H9 (cell line): ENCODE measurements around the gene SEC62. TPM values are rescaled to one million over a fixed set of nuclear protein-coding genes. Genes with fewer than 3 reads are reported as not detected.

ENCODE experiments used
- DNase-seq: peaks from one replicate; pipeline ENCODE4 v3.0.0-alpha.2; 2017
- H2AFZ ChIP-seq: one replicate; pipeline ENCODE4 v1.6.1; 2013; ENCODE audit warnings: mild to moderate bottlenecking, low read length, control low read depth, moderate library complexity
- H2AK5ac ChIP-seq: 2 replicates; pipeline ENCODE4 v1.6.1; 2013; ENCODE audit warnings: low read length, control low read depth, mixed read lengths; ENCODE audit not compliant: insufficient read length
- H2BK120ac ChIP-seq: one replicate; pipeline ENCODE4 v1.6.1; 2013; ENCODE audit warnings: low read depth, mild to moderate bottlenecking, low read length, control low read depth, inconsistent platforms; ENCODE audit not compliant: poor library complexity, severe bottlenecking
- H2BK12ac ChIP-seq: 2 replicates; pipeline ENCODE4 v1.6.1; 2013; ENCODE audit warnings: low read length, control low read depth, mixed read lengths, low read depth; ENCODE audit not compliant: insufficient read length
- H2BK15ac ChIP-seq: 2 replicates; pipeline ENCODE4 v1.6.1; 2013; ENCODE audit warnings: low read depth, low read length, control low read depth
- H2BK20ac ChIP-seq: one replicate; pipeline ENCODE4 v1.6.1; 2013; ENCODE audit warnings: low read depth, mild to moderate bottlenecking, low read length, control low read depth, inconsistent platforms; ENCODE audit not compliant: poor library complexity, severe bottlenecking
- H2BK5ac ChIP-seq: 2 replicates; pipeline ENCODE4 v1.6.1; 2013; ENCODE audit warnings: low read length, control low read depth, mixed read lengths; ENCODE audit not compliant: insufficient read length
- H3K14ac ChIP-seq: 2 replicates; pipeline ENCODE4 v1.6.1; 2013; ENCODE audit warnings: low read length, control low read depth; ENCODE audit not compliant: insufficient read depth
- H3K18ac ChIP-seq: 2 replicates; pipeline ENCODE4 v1.6.1; 2013; ENCODE audit warnings: low read depth, mild to moderate bottlenecking, mixed read lengths, low read length, control low read depth; ENCODE audit not compliant: insufficient read length
- H3K23ac ChIP-seq: 2 replicates; pipeline ENCODE4 v1.6.1; 2013; ENCODE audit warnings: low read length, control low read depth, mixed read lengths, low read depth; ENCODE audit not compliant: insufficient read length
- H3K23me2 ChIP-seq: 2 replicates; pipeline ENCODE4 v1.6.1; 2013; ENCODE audit warnings: low read depth, mild to moderate bottlenecking, mixed read lengths, low read length, control low read depth; ENCODE audit not compliant: insufficient read length, poor library complexity, severe bottlenecking
- H3K27ac ChIP-seq: 2 replicates; pipeline ENCODE4 v1.5.1; 2013; ENCODE audit warnings: low read length, control low read depth, mixed read lengths, low read depth; ENCODE audit not compliant: insufficient read length
- H3K27me3 ChIP-seq: 2 replicates; pipeline ENCODE4 v1.6.1; 2013; ENCODE audit warnings: low read length, control low read depth, inconsistent platforms; ENCODE audit not compliant: insufficient read depth
- H3K4ac ChIP-seq: 2 replicates; pipeline ENCODE4 v1.6.1; 2013; ENCODE audit warnings: low read depth, mild to moderate bottlenecking, control low read depth, inconsistent platforms, low read length, moderate library complexity
- H3K4me1 ChIP-seq: 2 replicates; pipeline ENCODE4 v1.6.1; 2013; ENCODE audit warnings: low read length, control low read depth, inconsistent platforms; ENCODE audit not compliant: insufficient read depth
- H3K4me2 ChIP-seq: 2 replicates; pipeline ENCODE4 v1.6.1; 2013; ENCODE audit warnings: low read length, control low read depth, mixed read lengths; ENCODE audit not compliant: insufficient read length, insufficient read depth
- H3K56ac ChIP-seq: 2 replicates; pipeline ENCODE4 v1.6.1; 2013; ENCODE audit warnings: low read depth, mild to moderate bottlenecking, mixed read lengths, low read length, control low read depth; ENCODE audit not compliant: insufficient read length
- H3K79me1 ChIP-seq: 2 replicates; pipeline ENCODE4 v1.6.1; 2013; ENCODE audit warnings: low read depth, mild to moderate bottlenecking, moderate library complexity, low read length, control low read depth, inconsistent platforms; ENCODE audit not compliant: insufficient read depth, poor library complexity, severe bottlenecking
- H3K79me2 ChIP-seq: 2 replicates; pipeline ENCODE4 v1.6.1; 2013; ENCODE audit warnings: low read length, control low read depth, inconsistent platforms; ENCODE audit not compliant: insufficient read depth
- H3K9ac ChIP-seq: 2 replicates; pipeline ENCODE4 v1.6.1; 2013; ENCODE audit warnings: low read length, control low read depth, mixed read lengths; ENCODE audit not compliant: insufficient read length; ENCODE audit errors: extremely low read depth
- H3K9me3 ChIP-seq: one replicate; pipeline ENCODE4 v1.6.1; 2013; ENCODE audit warnings: low read depth, low read length, inconsistent platforms; ENCODE audit not compliant: control insufficient read depth
- H3T11ph ChIP-seq: one replicate; pipeline ENCODE4 v1.6.1; 2013; ENCODE audit warnings: mild to moderate bottlenecking, low read length, control low read depth, inconsistent platforms
- H4K20me1 ChIP-seq: one replicate; pipeline ENCODE4 v1.6.1; 2013; ENCODE audit not compliant: control insufficient read depth, insufficient read length, insufficient read depth
- H4K5ac ChIP-seq: 2 replicates; pipeline ENCODE4 v1.6.1; 2013; ENCODE audit warnings: low read depth, mild to moderate bottlenecking, mixed read lengths, low read length, control low read depth; ENCODE audit not compliant: insufficient read length
- H4K8ac ChIP-seq: replicated peaks from 2 replicates; pipeline ENCODE4 v1.6.1; 2013; ENCODE audit warnings: low read length, control low read depth, mixed read lengths, low read depth; ENCODE audit not compliant: insufficient read length
- H4K91ac ChIP-seq: 2 replicates; pipeline ENCODE4 v1.6.1; 2013; ENCODE audit warnings: low read depth, mild to moderate bottlenecking, moderate library complexity, mixed read lengths, low read length, control low read depth; ENCODE audit not compliant: insufficient read length
- H3K27ac Mint-ChIP-seq, 3 experiments: 2 replicates in 2 of 3; 3 replicates in 1 of 3; pipeline ENCODE4 v1.8.0; 2020 to 2021; ENCODE audit warnings: mixed read lengths in 3 of 3, mild to moderate bottlenecking in 1 of 3, moderate library complexity in 1 of 3
- H3K27me3 Mint-ChIP-seq: 2 replicates; pipeline ENCODE4 v1.8.0; 2021; ENCODE audit warnings: low read depth, mild to moderate bottlenecking, moderate library complexity, mixed read lengths
- H3K36me3 Mint-ChIP-seq, 3 experiments: 2 replicates in 2 of 3; 3 replicates in 1 of 3; pipeline ENCODE4 v1.8.0; 2020 to 2021; ENCODE audit warnings: low read depth in 3 of 3, mixed read lengths in 3 of 3; ENCODE audit not compliant: insufficient read depth in 1 of 3
- H3K4me1 Mint-ChIP-seq, 2 experiments: 2 replicates each; pipeline ENCODE4 v1.8.0; 2020; ENCODE audit warnings: mixed read lengths in 2 of 2
- H3K4me3 Mint-ChIP-seq, 2 experiments: 2 replicates in 1 of 2; 3 replicates in 1 of 2; pipeline ENCODE4 v1.8.0; 2020 to 2021; ENCODE audit warnings: mild to moderate bottlenecking in 2 of 2, mixed read lengths in 2 of 2, moderate library complexity in 1 of 2
- H3K9me3 Mint-ChIP-seq, 2 experiments: 2 replicates in 1 of 2; 3 replicates in 1 of 2; pipeline ENCODE4 v1.8.0; 2020; ENCODE audit warnings: mild to moderate bottlenecking in 2 of 2, mixed read lengths in 2 of 2, moderate library complexity in 1 of 2
- WGBS: extraction: QIAGEN DNeasy Blood & Tissue Kit; methylation state at CpG from one replicate; pipeline ENCODE4 v1.1.7; 2013; ENCODE audit warnings: missing lambda C conversion rate, low lambda C conversion rate, mixed read lengths; ENCODE audit not compliant: insufficient read length; ENCODE audit errors: extremely low coverage; 5-methylcytosine and 5-hydroxymethylcytosine counted together
- total RNA-seq: library from RNA; stranded (reverse); gene quantifications from 2 replicates; pipeline ENCODE4 v1.2.1, GENCODE V29; 2021
- TF ChIP-seq, protein P1 (sequence below): fragments of 200-600 bp; sonication (generic); conservative IDR thresholded peaks from 3 replicates; pipeline ENCODE4 v1.8.0; 2021; ENCODE audit warnings: antibody characterized with exemption, mild to moderate bottlenecking

SEC62 gene
- total RNA-seq, 1 experiment from 2014 or later, result 98.7 TPM

DNA sequence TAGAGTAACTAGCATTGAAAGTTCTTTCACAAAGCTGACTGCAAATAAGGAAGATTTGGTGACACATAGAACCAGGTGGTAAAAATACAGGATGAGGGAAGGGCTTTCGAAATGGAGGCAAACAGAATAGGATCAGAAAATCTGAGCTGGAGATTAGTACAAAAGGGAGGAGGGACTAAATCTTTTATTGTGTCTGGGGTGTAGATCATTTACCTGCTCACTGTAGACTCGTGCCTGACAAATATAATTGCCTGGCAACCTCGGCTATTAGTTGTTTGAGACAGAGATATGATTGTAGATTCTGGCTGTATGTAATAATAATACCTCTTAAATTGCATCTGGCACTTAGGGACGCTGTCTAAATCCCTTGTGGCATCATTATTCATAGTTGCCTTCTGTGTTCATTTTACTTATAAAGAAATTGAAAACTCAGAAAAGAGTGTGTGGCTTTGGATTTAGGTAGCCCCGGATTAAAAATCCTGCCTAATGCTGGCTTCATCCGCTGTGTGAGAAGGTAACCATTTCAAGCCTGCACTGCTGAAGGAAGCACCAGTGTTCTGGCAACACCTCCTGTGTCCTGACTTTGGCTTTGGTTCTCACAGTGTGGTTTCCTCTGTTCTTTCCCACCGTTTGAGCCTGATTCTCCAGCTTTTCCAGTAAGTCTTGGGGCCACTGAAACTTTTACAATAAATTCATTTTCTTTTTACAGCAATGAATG is 46.2 kb downstream of the SEC62 start:
- Mint-ChIP-seq H3K36me3 (no peaks in the 10 kb centered on the region), H3K9me3 (no peaks in the 10 kb centered on the region), H3K4me3 (no peak overlapping the region), H3K4me1 (no peaks in the 10 kb centered on the region), H3K27ac (no peak overlapping the region), H3K27me3 (no peaks in the 10 kb centered on the region)
- H4K5ac ChIP-seq, result no peak overlapping the region
- no peak overlapping the region for H2BK12ac ChIP-seq
- no peak overlapping the region for H2BK5ac ChIP-seq
- H3K27me3 ChIP-seq, result no peaks in the 10 kb centered on the region
- H3K79me1 ChIP-seq, result no peaks in the 10 kb centered on the region
- no peak overlapping the region for H3T11ph ChIP-seq
- H3K14ac ChIP-seq, result no peak overlapping the region
- no peak for DNase-seq
- no peak overlapping the region for H2BK20ac ChIP-seq
- no peaks in the 10 kb centered on the region for H3K4me1 ChIP-seq
- no peak overlapping the region for H4K91ac ChIP-seq
- no peak overlapping the region for H3K9ac ChIP-seq
- H3K4ac ChIP-seq, result no peak overlapping the region
- H3K79me2 ChIP-seq, result no peaks in the 10 kb centered on the region
- H3K4me2 ChIP-seq, result no peak overlapping the region
- no peak overlapping the region for H2BK15ac ChIP-seq
- H3K23me2 ChIP-seq, result no peaks in the 10 kb centered on the region
- TF ChIP-seq, protein P1, sequence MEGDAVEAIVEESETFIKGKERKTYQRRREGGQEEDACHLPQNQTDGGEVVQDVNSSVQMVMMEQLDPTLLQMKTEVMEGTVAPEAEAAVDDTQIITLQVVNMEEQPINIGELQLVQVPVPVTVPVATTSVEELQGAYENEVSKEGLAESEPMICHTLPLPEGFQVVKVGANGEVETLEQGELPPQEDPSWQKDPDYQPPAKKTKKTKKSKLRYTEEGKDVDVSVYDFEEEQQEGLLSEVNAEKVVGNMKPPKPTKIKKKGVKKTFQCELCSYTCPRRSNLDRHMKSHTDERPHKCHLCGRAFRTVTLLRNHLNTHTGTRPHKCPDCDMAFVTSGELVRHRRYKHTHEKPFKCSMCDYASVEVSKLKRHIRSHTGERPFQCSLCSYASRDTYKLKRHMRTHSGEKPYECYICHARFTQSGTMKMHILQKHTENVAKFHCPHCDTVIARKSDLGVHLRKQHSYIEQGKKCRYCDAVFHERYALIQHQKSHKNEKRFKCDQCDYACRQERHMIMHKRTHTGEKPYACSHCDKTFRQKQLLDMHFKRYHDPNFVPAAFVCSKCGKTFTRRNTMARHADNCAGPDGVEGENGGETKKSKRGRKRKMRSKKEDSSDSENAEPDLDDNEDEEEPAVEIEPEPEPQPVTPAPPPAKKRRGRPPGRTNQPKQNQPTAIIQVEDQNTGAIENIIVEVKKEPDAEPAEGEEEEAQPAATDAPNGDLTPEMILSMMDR, result no peak
- H4K8ac ChIP-seq, result no peak overlapping the region
- no peaks in the 10 kb centered on the region for H4K20me1 ChIP-seq
- no peak overlapping the region for H2BK120ac ChIP-seq
- no peak overlapping the region for H3K18ac ChIP-seq
- H3K23ac ChIP-seq, result no peak overlapping the region
- no peak overlapping the region for H2AFZ ChIP-seq
- WGBS, result no CpG with 5 or more reads among the region's 7 CpGs
- H2AK5ac ChIP-seq, result no peak overlapping the region
- no peaks in the 10 kb centered on the region for H3K9me3 ChIP-seq
- no peak overlapping the region for H3K27ac ChIP-seq
- H3K56ac ChIP-seq, result no peak overlapping the region
